Measurements from ENCODE around the gene TTC16. TPM values are rescaled to one million over a fixed set of nuclear protein-coding genes. Genes with fewer than 3 reads are reported as not detected.

The TTC16 gene
- total and polyA plus RNA-seq, 2 donors (not counting 3 experiments of a cell fraction or from before 2014, with no cell fraction given): not detected

GRCh38 chr9:127742435-127743088, 26.7 kb downstream of the TTC16 start:
- no peaks in the 10 kb centered on the region for H4K20me1 ChIP-seq (replicated peaks; ENCODE audit: control insufficient read depth, extremely low read depth, insufficient read depth, low read length)
- H3K27me3 ChIP-seq (ENCODE audit: control insufficient read depth in 2 of 2, insufficient read depth in 2 of 2, low read length in 2 of 2): no peaks in the 10 kb centered on the region
- ChIA-PET POLR2A (interaction anchor here (1.3 kb wide), 1 partner anchor 28 kb away, joined by 4 read pairs; no protein-coding TSS in a partner anchor), CTCF (interaction anchor here (1.4 to 3.5 kb wide), 3 partner anchors 8 to 42 kb away, joined by 3 to 15 read pairs (median 4); partner anchors contain the start of gene TOR2A)
- DNase-seq (ENCODE audit: low read depth, low spot score): no peak
- intact Hi-C loops (cut with micrococcal nuclease) (no loop called here), dilution Hi-C loops (cut with MboI; ENCODE audit: extremely low pct_ligation_motif_present, low sequenced_read_pairs) (no loop called here)
- no peak overlapping the region for H3K9ac ChIP-seq (replicated peaks; ENCODE audit: extremely low read depth, insufficient read depth, low read length)
- no peaks in the 10 kb centered on the region for H3K79me2 ChIP-seq (ENCODE audit: control insufficient read depth, insufficient read depth, low read length)
- peak; percentile 53 for FAIRE-seq
- H3K4me2 ChIP-seq (ENCODE audit: insufficient read depth, low read length): no peak overlapping the region
- TF ChIP-seq, protein P1, sequence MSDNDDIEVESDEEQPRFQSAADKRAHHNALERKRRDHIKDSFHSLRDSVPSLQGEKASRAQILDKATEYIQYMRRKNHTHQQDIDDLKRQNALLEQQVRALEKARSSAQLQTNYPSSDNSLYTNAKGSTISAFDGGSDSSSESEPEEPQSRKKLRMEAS (IDR thresholded peaks at IDR 0.05; ENCODE audit: insufficient read depth, insufficient read length): no peak
- no peak for TF ChIP-seq FOS (IDR thresholded peaks at IDR 0.05; ENCODE audit: borderline replicate concordance, insufficient read depth, low read length)
- H3K9me1 ChIP-seq (replicated peaks; ENCODE audit: control insufficient read depth, extremely low read depth, insufficient read depth, low read length): no peaks in the 10 kb centered on the region
- H3K4me1 ChIP-seq (ENCODE audit: control insufficient read depth, extremely low read depth, insufficient read depth, low read length): no peaks in the 10 kb centered on the region
- BruUV-seq (replicated peaks): no TSS peak
- no peak overlapping the region for H3K27ac ChIP-seq (ENCODE audit: insufficient read depth, low read depth, low read length)
- H2AFZ ChIP-seq (ENCODE audit: low read depth, low read length): no peak overlapping the region
- no peaks in the 10 kb centered on the region for H3K9me3 ChIP-seq (replicated peaks; ENCODE audit: control insufficient read depth, insufficient read depth, low read length)
- H3K4me3 ChIP-seq (replicated peaks in 1 of 3; ENCODE audit: insufficient read depth in 1 of 3, low read depth in 1 of 3, low read length in 3 of 3): no peak overlapping the region
- H3K36me3 ChIP-seq (ENCODE audit: control insufficient read depth in 2 of 2, extremely low read depth in 1 of 2, insufficient read depth in 2 of 2, low read length in 2 of 2): peaks cover 36 to 59% of the 10 kb centered on the region in 2 experiments

- Histone ChIP-seq H3K36me3 (ENCODE audit: control insufficient read depth in 2 of 2, extremely low read depth in 1 of 2, insufficient read depth in 2 of 2, low read length in 2 of 2) (peaks cover 44 to 67% of the 10 kb centered on the region in 2 experiments), H3K4me1 (ENCODE audit: control insufficient read depth, extremely low read depth, insufficient read depth, low read length) (no peaks in the 10 kb centered on the region), H3K4me2 (ENCODE audit: insufficient read depth, low read length) (no peak overlapping the region), H4K20me1 (replicated peaks; ENCODE audit: control insufficient read depth, extremely low read depth, insufficient read depth, low read length) (no peaks in the 10 kb centered on the region), H3K9me1 (replicated peaks; ENCODE audit: control insufficient read depth, extremely low read depth, insufficient read depth, low read length) (no peaks in the 10 kb centered on the region), H3K27ac (ENCODE audit: insufficient read depth, low read depth, low read length) (no peak overlapping the region), H3K9me3 (replicated peaks; ENCODE audit: control insufficient read depth, insufficient read depth, low read length) (no peaks in the 10 kb centered on the region), H3K27me3 (ENCODE audit: control insufficient read depth in 2 of 2, insufficient read depth in 2 of 2, low read length in 2 of 2) (no peaks in the 10 kb centered on the region), H3K4me3 (replicated peaks in 1 of 3; ENCODE audit: insufficient read depth in 1 of 3, low read depth in 1 of 3, low read length in 3 of 3) (no peak overlapping the region), H3K79me2 (ENCODE audit: control insufficient read depth, insufficient read depth, low read length) (no peaks in the 10 kb centered on the region), H2AFZ (ENCODE audit: low read depth, low read length) (no peak overlapping the region), H3K9ac (replicated peaks; ENCODE audit: extremely low read depth, insufficient read depth, low read length) (no peak overlapping the region)
- BruUV-seq (replicated peaks): no TSS peak
- TF ChIP-seq CTCF (IDR thresholded peaks at IDR 0.05; ENCODE audit: extremely low read depth in 1 of 2, insufficient read depth in 1 of 2, low read depth in 1 of 2, low read length in 2 of 2) (no peak), POLR2AphosphoS5 (IDR thresholded peaks at IDR 0.05; ENCODE audit: insufficient read depth, low read depth, low read length) (peak; percentile 50), EZH2 (IDR thresholded peaks at IDR 0.05; ENCODE audit: borderline replicate concordance, low read depth, low read length, severe bottlenecking) (no peak)
- TF ChIP-seq, protein P1 (IDR thresholded peaks at IDR 0.05; ENCODE audit: insufficient read depth, insufficient read length): no peak
- FAIRE-seq (no peak), DNase-seq (ENCODE audit: low read depth, low spot score) (no peak)
- intact Hi-C loops (cut with micrococcal nuclease): no loop called here
- ChIA-PET POLR2A (interaction anchor here (1.3 kb wide), 1 partner anchor 23 kb away, joined by 3 read pairs; no protein-coding TSS in a partner anchor), CTCF (interaction anchor here (0.6 to 3.5 kb wide), 7 partner anchors 10 to 204 kb away, joined by 3 to 15 read pairs (median 4); partner anchors contain the start of gene TOR2A)
- dilution Hi-C loops (cut with MboI; ENCODE audit: extremely low pct_ligation_motif_present, low sequenced_read_pairs): no loop called here
Observed at GRCh38 chr9:127744398-127745110, 28.7 kb downstream of the TTC16 start.
